ENCODE data around the gene SYNDIG1.
"Not testable (repeated sequence)": the region's sequence is repeated elsewhere in the genome, so short reads cannot be mapped to it uniquely, and the experiment has no call there.

SYNDIG1 gene

GRCh38 chr20:24617757-24618450 is 148.5 kb downstream of the SYNDIG1 start:
- H3K9me3 ChIP-seq (ENCODE audit: control insufficient read depth, insufficient read depth, low read length) = no peaks in the 10 kb centered on the region
- H3K4me3 ChIP-seq (ENCODE audit: low read depth, low read length) = no peak overlapping the region
- H3K36me3 ChIP-seq (ENCODE audit: control insufficient read depth, insufficient read depth, low read length) = no peaks in the 10 kb centered on the region
- no peak overlapping the region for H3K27ac ChIP-seq (ENCODE audit: low read depth, low read length)
- peaks cover 8% of the 10 kb centered on the region; the same call in 1 of the 2 replicates for H3K4me1 ChIP-seq (ENCODE audit: control insufficient read depth, insufficient read depth, low read length)
- no peak overlapping the region for H3K9ac ChIP-seq (ENCODE audit: low read depth, low read length)
- H3K27me3 ChIP-seq (ENCODE audit: control insufficient read depth, insufficient read depth, low read length) = no peaks in the 10 kb centered on the region

- H3K36me3 ChIP-seq (ENCODE audit: control insufficient read depth, insufficient read depth, low read length) = no peaks in the 10 kb centered on the region
- H3K27me3 ChIP-seq (ENCODE audit: control insufficient read depth, insufficient read depth, low read length) = no peaks in the 10 kb centered on the region
- H3K27ac ChIP-seq (ENCODE audit: low read depth, low read length) = no peak overlapping the region
- H3K9me3 ChIP-seq (ENCODE audit: control insufficient read depth, insufficient read depth, low read length) = no peaks in the 10 kb centered on the region
- no peak overlapping the region for H3K4me3 ChIP-seq (ENCODE audit: low read depth, low read length)
- H3K4me1 ChIP-seq (ENCODE audit: control insufficient read depth, insufficient read depth, low read length) = peaks cover 8% of the 10 kb centered on the region; the same call in 1 of the 2 replicates
- no peak overlapping the region for H3K9ac ChIP-seq (ENCODE audit: low read depth, low read length)
Observed at GRCh38 chr20:24618739-24619138, 149.3 kb downstream of the SYNDIG1 start.

- no peaks in the 10 kb centered on the region for H3K36me3 ChIP-seq (ENCODE audit: control insufficient read depth, insufficient read depth, low read length)
- no peak overlapping the region for H3K9ac ChIP-seq (ENCODE audit: low read depth, low read length)
- H3K4me1 ChIP-seq (ENCODE audit: control insufficient read depth, insufficient read depth, low read length) = peaks cover 8% of the 10 kb centered on the region; the same call in 1 of the 2 replicates
- H3K27me3 ChIP-seq (ENCODE audit: control insufficient read depth, insufficient read depth, low read length) = no peaks in the 10 kb centered on the region
- H3K9me3 ChIP-seq (ENCODE audit: control insufficient read depth, insufficient read depth, low read length) = no peaks in the 10 kb centered on the region
- H3K4me3 ChIP-seq (ENCODE audit: low read depth, low read length) = no peak overlapping the region
- no peak overlapping the region for H3K27ac ChIP-seq (ENCODE audit: low read depth, low read length)
Observed at GRCh38 chr20:24619212-24619611, 149.8 kb downstream of the SYNDIG1 start.

GRCh38 chr20:24620937-24621519 is 151.6 kb downstream of the SYNDIG1 start:
- Histone ChIP-seq H3K4me3 (ENCODE audit: low read depth, low read length) (no peak overlapping the region), H3K36me3 (ENCODE audit: control insufficient read depth, insufficient read depth, low read length) (no peaks in the 10 kb centered on the region), H3K9ac (ENCODE audit: low read depth, low read length) (no peak overlapping the region), H3K9me3 (ENCODE audit: control insufficient read depth, insufficient read depth, low read length) (no peaks in the 10 kb centered on the region), H3K27ac (ENCODE audit: low read depth, low read length) (no peak overlapping the region), H3K4me1 (ENCODE audit: control insufficient read depth, insufficient read depth, low read length) (peaks cover 6% of the 10 kb centered on the region; the same call in 1 of the 2 replicates), H3K27me3 (ENCODE audit: control insufficient read depth, insufficient read depth, low read length) (no peaks in the 10 kb centered on the region)

- Histone ChIP-seq H3K4me3 (ENCODE audit: low read depth, low read length) (no peak overlapping the region), H3K27me3 (ENCODE audit: control insufficient read depth, insufficient read depth, low read length) (no peaks in the 10 kb centered on the region), H3K27ac (ENCODE audit: low read depth, low read length) (no peak overlapping the region), H3K36me3 (ENCODE audit: control insufficient read depth, insufficient read depth, low read length) (no peaks in the 10 kb centered on the region), H3K4me1 (ENCODE audit: control insufficient read depth, insufficient read depth, low read length) (no peaks in the 10 kb centered on the region), H3K9me3 (ENCODE audit: control insufficient read depth, insufficient read depth, low read length) (no peaks in the 10 kb centered on the region), H3K9ac (ENCODE audit: low read depth, low read length) (no peak overlapping the region)
Observed at GRCh38 chr20:24622856-24623255, 153.4 kb downstream of the SYNDIG1 start.

GRCh38 chr20:24626141-24626540 is 156.7 kb downstream of the SYNDIG1 start:
- H3K4me3 ChIP-seq (ENCODE audit: low read depth, low read length); H3K27me3 ChIP-seq (ENCODE audit: control insufficient read depth, insufficient read depth, low read length); H3K9me3 ChIP-seq (ENCODE audit: control insufficient read depth, insufficient read depth, low read length); H3K9ac ChIP-seq (ENCODE audit: low read depth, low read length); H3K27ac ChIP-seq (ENCODE audit: low read depth, low read length); H3K4me1 ChIP-seq (ENCODE audit: control insufficient read depth, insufficient read depth, low read length); H3K36me3 ChIP-seq (ENCODE audit: control insufficient read depth, insufficient read depth, low read length): not testable (repeated sequence)

GRCh38 chr20:24627291-24627690 is 157.9 kb downstream of the SYNDIG1 start:
- H3K9me3 ChIP-seq (ENCODE audit: control insufficient read depth, insufficient read depth, low read length) = no peaks in the 10 kb centered on the region
- no peaks in the 10 kb centered on the region for H3K4me1 ChIP-seq (ENCODE audit: control insufficient read depth, insufficient read depth, low read length)
- H3K4me3 ChIP-seq (ENCODE audit: low read depth, low read length) = no peak overlapping the region
- no peaks in the 10 kb centered on the region for H3K27me3 ChIP-seq (ENCODE audit: control insufficient read depth, insufficient read depth, low read length)
- H3K9ac ChIP-seq (ENCODE audit: low read depth, low read length) = no peak overlapping the region
- H3K27ac ChIP-seq (ENCODE audit: low read depth, low read length) = no peak overlapping the region
- no peaks in the 10 kb centered on the region for H3K36me3 ChIP-seq (ENCODE audit: control insufficient read depth, insufficient read depth, low read length)

- Histone ChIP-seq H3K4me1 (ENCODE audit: control insufficient read depth, insufficient read depth, low read length) (no peaks in the 10 kb centered on the region), H3K4me3 (ENCODE audit: low read depth, low read length) (no peak overlapping the region), H3K9me3 (ENCODE audit: control insufficient read depth, insufficient read depth, low read length) (no peaks in the 10 kb centered on the region), H3K9ac (ENCODE audit: low read depth, low read length) (no peak overlapping the region), H3K36me3 (ENCODE audit: control insufficient read depth, insufficient read depth, low read length) (no peaks in the 10 kb centered on the region), H3K27ac (ENCODE audit: low read depth, low read length) (no peak overlapping the region), H3K27me3 (ENCODE audit: control insufficient read depth, insufficient read depth, low read length) (no peaks in the 10 kb centered on the region)
Observed at GRCh38 chr20:24627926-24628325, 158.5 kb downstream of the SYNDIG1 start.

- no peak overlapping the region for H3K9ac ChIP-seq (ENCODE audit: low read depth, low read length)
- H3K9me3 ChIP-seq (ENCODE audit: control insufficient read depth, insufficient read depth, low read length) = no peaks in the 10 kb centered on the region
- H3K27me3 ChIP-seq (ENCODE audit: control insufficient read depth, insufficient read depth, low read length) = no peaks in the 10 kb centered on the region
- H3K27ac ChIP-seq (ENCODE audit: low read depth, low read length) = no peak overlapping the region
- H3K4me3 ChIP-seq (ENCODE audit: low read depth, low read length) = no peak overlapping the region
- H3K36me3 ChIP-seq (ENCODE audit: control insufficient read depth, insufficient read depth, low read length) = no peaks in the 10 kb centered on the region
- H3K4me1 ChIP-seq (ENCODE audit: control insufficient read depth, insufficient read depth, low read length) = peaks cover under 1% of the 10 kb centered on the region; the same call in 1 of the 2 replicates
Observed at GRCh38 chr20:24628985-24629384, 159.6 kb downstream of the SYNDIG1 start.

GRCh38 chr20:24629668-24630067 is 160.2 kb downstream of the SYNDIG1 start:
- no peak overlapping the region for H3K27ac ChIP-seq (ENCODE audit: low read depth, low read length)
- H3K9me3 ChIP-seq (ENCODE audit: control insufficient read depth, insufficient read depth, low read length) = no peaks in the 10 kb centered on the region
- H3K4me1 ChIP-seq (ENCODE audit: control insufficient read depth, insufficient read depth, low read length) = peaks cover 7% of the 10 kb centered on the region
- no peak overlapping the region for H3K9ac ChIP-seq (ENCODE audit: low read depth, low read length)
- no peaks in the 10 kb centered on the region for H3K36me3 ChIP-seq (ENCODE audit: control insufficient read depth, insufficient read depth, low read length)
- no peak overlapping the region for H3K4me3 ChIP-seq (ENCODE audit: low read depth, low read length)
- no peaks in the 10 kb centered on the region for H3K27me3 ChIP-seq (ENCODE audit: control insufficient read depth, insufficient read depth, low read length)

GRCh38 chr20:24630486-24631172 is 161.2 kb downstream of the SYNDIG1 start:
- Histone ChIP-seq H3K27ac (ENCODE audit: low read depth, low read length) (no peak overlapping the region), H3K9me3 (ENCODE audit: control insufficient read depth, insufficient read depth, low read length) (no peaks in the 10 kb centered on the region), H3K27me3 (ENCODE audit: control insufficient read depth, insufficient read depth, low read length) (no peaks in the 10 kb centered on the region), H3K4me1 (ENCODE audit: control insufficient read depth, insufficient read depth, low read length) (peaks cover 17% of the 10 kb centered on the region), H3K9ac (ENCODE audit: low read depth, low read length) (no peak overlapping the region), H3K4me3 (ENCODE audit: low read depth, low read length) (no peak overlapping the region), H3K36me3 (ENCODE audit: control insufficient read depth, insufficient read depth, low read length) (no peaks in the 10 kb centered on the region)
